ENCODE measurements around the gene GDPD1.

- TF ChIP-seq, protein P1, sequence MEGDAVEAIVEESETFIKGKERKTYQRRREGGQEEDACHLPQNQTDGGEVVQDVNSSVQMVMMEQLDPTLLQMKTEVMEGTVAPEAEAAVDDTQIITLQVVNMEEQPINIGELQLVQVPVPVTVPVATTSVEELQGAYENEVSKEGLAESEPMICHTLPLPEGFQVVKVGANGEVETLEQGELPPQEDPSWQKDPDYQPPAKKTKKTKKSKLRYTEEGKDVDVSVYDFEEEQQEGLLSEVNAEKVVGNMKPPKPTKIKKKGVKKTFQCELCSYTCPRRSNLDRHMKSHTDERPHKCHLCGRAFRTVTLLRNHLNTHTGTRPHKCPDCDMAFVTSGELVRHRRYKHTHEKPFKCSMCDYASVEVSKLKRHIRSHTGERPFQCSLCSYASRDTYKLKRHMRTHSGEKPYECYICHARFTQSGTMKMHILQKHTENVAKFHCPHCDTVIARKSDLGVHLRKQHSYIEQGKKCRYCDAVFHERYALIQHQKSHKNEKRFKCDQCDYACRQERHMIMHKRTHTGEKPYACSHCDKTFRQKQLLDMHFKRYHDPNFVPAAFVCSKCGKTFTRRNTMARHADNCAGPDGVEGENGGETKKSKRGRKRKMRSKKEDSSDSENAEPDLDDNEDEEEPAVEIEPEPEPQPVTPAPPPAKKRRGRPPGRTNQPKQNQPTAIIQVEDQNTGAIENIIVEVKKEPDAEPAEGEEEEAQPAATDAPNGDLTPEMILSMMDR (IDR thresholded peaks at IDR 0.05; ENCODE audit: low read depth, low read length): no peak
- no peak for TF ChIP-seq EZH2phosphoT487 (IDR thresholded peaks at IDR 0.05; ENCODE audit: low read depth)
Observed at GRCh38 chr17:59186850-59187249, 33.5 kb upstream of the GDPD1 start.

All from OCI-LY3 (cell line).